HG03159 (cell line): ENCODE results near the gene PLBD1.

Experiments
- ATAC-seq: cut with Tn5 transposase; IDR thresholded peaks from one replicate; pipeline ENCODE4 v1.9.1; 2021; ENCODE audit warnings: mild to moderate bottlenecking, moderate library complexity; ENCODE audit not compliant: unreplicated experiment

The PLBD1 gene

DNA sequence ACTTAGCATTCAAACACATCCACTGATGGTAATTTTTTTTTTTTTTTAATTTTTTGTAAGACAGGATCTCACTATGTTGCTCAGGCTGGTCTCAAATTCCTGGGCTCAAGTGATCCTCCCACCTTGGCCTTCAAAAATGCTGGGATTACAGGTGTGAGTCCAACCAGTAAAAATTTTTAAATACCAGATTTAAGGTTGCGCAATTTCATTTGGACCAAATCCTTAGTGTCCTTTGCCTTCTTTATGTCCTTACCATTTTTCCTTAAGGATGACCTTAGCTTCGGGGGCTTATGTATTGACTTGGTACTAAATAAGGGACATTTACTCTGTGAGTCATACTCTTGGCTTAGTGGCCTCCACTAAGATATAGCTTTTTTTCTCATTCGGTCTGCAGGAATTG is 4.1 kb upstream of the PLBD1 start:
- no peak for ATAC-seq

DNA sequence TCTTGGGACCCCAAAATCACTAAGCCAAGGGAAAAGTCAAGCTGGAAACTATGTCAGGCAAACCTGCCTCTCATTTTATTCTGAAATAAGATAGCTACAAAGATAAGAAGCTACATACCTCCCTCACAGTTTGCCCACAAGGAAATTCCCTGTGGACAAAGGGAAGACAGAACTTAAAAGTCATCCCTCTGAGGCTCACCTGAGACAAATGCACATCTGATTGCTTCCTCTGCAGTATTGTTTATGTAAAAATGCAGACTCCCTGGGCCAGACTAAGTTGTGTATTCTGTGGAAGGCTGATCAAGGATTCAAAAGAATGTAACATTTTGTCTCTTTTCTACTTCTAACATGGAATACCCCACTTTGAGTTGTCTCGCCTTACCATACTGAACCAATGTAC is 2.5 kb upstream of the PLBD1 start:
- ATAC-seq = no peak

- ATAC-seq = no peak
Observed at GRCh38 chr12:14564336-14564959, 3.2 kb downstream of the PLBD1 start.

GRCh38 chr12:14563046-14563445 is 4.6 kb downstream of the PLBD1 start:
- ATAC-seq = no peak

DNA sequence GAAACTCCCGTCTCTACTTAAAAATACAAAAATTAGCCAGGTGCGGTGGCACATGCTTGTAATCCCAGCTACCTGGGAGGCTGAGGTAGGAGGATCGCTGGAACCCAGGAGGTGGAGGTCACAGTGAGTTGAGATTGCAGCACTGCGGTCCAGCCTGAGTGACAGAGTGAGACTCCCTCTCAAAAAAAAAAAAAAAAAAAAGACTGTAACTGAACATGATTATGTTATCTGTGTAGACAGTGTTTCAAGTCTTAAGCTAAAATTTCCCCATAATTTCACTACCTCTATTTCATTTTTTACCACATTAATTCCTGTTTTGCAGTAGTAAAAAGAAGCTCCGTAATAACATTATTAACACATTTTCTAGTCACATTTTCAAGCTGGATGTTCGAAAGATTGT is 5.4 kb downstream of the PLBD1 start:
- no peak for ATAC-seq

DNA sequence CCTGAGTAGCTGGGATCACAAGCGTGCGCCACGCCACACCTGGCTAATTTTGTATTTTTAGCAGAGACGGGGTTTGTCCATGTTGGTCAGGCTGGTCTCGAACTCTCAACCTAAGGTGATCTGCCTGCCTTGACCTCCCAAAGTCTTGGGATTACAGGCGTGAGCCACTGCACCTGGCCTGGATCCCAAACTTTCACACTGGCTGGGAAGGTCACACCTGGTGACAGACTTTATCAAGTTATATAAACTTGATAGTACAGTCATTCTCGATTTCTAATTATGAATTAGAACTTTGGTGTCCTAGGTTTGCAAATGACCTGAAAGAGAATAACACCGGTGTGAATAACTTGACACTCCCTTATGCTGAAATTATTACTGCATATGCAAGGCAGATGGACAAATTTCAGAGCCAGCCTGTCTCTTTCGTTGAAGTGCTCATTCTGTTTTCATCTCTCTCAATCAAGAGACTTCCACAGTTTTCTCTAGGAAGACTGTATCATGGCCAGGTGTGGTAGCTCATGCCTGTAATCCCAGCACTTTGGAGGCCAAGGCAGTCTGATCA is 5.9 kb downstream of the PLBD1 start:
- ATAC-seq = no peak

- no peak for ATAC-seq
Observed at GRCh38 chr12:14560904-14561574, 6.6 kb downstream of the PLBD1 start.

DNA sequence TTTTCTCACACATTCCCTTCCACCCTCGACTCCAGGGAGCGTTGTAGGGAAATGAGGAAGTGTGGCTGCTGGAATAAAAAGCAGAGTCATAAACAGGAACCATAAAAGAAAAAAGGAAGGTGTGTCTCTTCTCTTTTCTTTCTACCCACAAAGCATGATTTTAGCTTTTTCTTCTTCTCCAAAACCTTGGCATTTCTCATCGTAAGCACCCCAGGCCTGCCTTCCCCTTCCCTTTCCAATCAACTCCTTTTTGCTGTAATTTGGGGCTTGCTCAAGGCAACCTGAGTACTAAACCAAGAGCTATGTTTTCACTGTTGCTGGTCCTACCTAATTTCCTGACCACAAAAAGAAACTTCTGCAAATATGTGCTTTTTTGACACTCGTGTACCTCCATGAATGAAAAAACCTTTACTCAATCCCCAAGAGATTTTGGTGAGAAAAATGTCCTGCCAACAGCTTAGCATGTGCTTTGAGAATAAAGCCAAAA is 9.2 kb downstream of the PLBD1 start:
- no peak for ATAC-seq

DNA sequence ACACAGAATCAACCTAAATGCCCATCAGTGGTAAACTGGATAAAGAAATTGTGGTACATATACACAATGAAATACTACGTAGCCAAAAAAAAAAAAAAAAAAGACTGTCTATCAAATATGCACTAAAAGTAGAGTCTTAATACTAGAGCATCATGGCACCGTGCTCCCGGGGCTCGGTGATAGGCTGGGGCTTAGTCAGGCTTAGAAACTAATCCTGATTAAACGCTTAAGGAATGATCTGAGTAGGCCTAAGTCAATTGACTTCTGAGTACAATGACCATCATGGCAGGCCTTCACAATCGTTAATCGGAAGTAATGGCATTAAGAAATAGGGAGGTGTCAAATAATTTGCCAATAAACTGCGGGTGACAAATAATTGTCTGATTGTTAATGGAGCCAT is 9.7 kb downstream of the PLBD1 start:
- no peak for ATAC-seq

- no peak for ATAC-seq
Observed at GRCh38 chr12:14554281-14555007, 13.2 kb downstream of the PLBD1 start.

DNA sequence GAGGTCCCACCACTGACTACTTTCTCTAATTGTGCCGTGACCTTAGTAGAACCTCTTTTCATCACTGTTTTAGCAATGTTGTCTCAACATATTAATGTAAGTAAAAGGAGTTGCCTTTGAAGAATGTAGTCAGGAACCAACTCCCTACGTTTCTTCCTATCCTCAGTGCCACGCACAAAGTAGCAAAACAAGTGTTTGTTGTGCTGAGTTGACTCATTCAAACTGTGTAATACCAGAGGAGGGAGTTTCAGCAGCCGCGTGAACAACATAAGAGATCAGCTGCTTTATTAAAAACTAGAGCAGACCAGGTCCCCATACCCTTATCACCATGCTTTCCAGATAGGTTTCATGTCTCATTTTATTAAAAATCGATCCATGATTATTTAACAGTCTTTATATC is 19.1 kb downstream of the PLBD1 start:
- no peak for ATAC-seq

DNA sequence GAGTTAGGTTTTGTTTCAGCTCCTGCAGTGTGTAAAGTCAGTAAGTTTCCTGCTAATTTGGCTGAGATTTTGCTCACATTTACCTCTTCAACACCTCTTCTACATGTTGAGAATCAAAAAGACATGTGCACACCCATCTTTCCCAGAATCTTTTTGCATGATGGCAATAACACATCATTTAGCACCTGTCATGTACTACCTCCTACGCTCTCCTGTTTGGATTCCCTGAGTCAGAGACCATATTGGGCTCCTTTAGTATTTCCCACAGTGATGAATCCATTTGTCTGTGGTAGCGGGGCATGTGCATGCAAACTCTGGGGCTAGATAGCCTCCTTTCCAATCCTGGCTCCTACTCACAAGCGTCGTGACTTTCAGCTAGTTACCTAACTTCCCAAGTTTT is 20.1 kb downstream of the PLBD1 start:
- no peak for ATAC-seq

- ATAC-seq = no peak
Observed at GRCh38 chr12:14545144-14546124, 22.2 kb downstream of the PLBD1 start.

- peak; percentile 73 for ATAC-seq
Observed at GRCh38 chr12:14540801-14541462, 26.8 kb downstream of the PLBD1 start.

DNA sequence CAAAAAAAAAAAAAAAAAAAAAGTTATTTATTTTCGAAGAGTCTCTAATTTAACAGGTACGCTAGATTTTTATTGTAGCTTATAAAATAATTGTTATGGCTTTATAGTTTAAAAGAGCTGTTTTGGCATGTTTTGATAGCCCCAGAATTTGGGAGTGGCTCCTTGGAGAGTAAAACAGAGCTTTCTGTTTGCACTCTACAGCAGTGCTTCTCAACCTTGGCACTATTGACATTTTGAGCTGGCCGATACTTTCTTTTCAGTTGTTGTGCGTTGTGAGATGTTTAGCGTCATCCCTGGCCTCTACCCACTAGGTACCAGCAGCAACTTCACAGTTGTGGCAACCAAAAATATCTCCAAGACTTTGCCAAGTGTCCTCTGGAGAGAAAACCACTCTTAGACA is 30.6 kb downstream of the PLBD1 start:
- ATAC-seq = no peak

GRCh38 chr12:14532152-14532551 is 35.5 kb downstream of the PLBD1 start:
- no peak for ATAC-seq

DNA sequence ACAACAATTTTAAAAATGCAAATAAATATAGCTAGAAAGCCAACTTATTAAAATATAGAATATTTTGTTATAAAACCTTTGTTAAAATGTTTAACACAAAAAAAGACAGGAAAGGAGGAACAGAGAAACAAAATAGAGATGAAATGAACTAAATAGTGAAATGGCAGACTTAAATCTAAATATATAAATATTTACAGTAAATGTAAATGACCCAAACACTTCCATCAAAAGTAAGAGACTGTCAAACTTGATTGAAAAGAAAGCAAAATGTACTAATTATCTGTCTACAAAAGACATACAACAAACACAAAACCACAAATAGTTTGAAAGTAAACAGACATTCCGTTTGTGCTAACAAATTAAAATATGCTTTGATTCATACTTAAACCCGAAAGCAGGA is 41.7 kb downstream of the PLBD1 start:
- ATAC-seq = no peak

DNA sequence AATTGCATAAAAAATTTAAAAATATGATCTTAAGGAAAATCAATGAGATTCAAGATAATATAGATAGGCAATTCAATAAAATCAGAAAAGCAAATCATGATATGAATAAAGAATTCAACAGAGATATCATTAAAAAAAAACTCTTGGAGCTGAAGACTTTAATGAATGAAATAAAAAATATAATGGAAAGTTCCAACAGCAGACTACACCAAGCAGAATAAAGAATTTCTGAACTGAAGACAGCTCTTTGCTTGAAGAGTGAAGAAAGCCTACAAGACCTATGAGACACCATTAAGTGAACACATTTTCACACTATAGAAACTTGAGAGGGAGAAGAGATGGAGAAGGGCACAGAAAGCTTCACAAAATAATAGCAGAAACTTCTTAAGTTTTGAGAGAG is 45.9 kb downstream of the PLBD1 start:
- no peak for ATAC-seq

DNA sequence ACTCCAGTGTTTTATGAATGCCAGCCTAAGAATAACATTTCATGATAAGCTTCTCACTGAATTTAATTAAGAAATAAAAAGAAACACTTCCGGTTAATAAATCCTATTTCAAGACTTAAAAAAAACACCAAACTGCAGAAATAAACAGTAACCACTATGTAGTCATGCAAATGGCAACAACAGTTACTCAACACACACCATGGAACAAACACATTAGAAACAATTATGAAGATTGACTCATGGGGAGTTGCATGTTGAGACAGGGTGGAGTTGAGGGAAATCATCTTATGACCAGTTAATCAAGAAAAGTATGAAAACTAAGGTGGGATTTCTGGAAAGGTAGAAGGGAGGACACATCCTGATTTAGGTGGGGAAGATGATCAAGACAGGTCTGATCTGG is 52.7 kb downstream of the PLBD1 start:
- ATAC-seq = no peak
